ENCODE data around the gene SGK1.
"Not testable (repeated sequence)": the region's sequence is repeated elsewhere in the genome, so short reads cannot be mapped to it uniquely, and the experiment has no call there.

SGK1 gene

DNA sequence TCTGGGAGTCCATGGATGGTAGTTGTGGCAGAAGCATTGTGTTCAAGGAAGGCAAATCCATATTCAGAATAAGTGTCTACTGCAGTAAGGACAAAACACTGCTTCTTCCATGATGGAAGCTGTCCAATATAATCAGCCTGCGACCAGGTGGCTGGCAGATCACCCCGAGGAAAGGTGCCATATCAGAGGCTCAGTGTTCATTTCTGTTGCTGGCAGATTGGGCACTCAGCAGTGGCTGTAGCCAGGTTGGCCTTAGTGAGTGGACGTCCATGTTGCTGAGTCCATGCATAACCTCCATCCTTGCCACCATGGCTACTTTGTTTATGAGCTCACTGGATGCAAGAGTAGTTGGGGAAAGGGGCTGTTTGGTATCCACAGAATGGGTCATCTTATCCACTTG lies 130.2 kb downstream of the SGK1 start:
- no peak for TF ChIP-seq POLR2A (IDR thresholded peaks at IDR 0.05; ENCODE audit: low read depth, low read length)
- no peak for TF ChIP-seq POLR2AphosphoS5 (IDR thresholded peaks at IDR 0.05; ENCODE audit: low read depth, low read length)
- TF ChIP-seq TAF1 (IDR thresholded peaks at IDR 0.05; ENCODE audit: borderline replicate concordance, low read depth, low read length), result no peak
- FAIRE-seq (no peak), DNase-seq (ENCODE audit: insufficient read length) (no peak)

DNA sequence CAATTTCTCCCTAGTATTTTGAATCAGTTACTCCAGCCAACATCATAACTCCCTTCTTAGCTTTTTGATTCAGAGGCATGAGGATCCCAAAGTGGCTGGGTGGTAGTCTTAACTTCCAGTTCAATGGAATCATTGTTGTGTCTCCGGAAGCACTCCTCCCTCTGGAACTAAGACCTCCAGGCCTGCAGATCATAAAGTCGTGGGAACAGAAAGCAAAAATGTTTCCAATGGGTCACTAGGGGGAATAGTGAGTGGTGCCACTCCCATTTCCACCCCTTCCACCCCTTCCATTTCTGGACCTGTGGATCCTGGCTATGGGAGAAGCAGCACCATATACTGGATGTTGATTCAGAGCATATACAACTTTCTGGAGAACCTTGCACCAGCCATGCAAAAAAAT lies 130.8 kb downstream of the SGK1 start:
- no peak for FAIRE-seq
- no peak for TF ChIP-seq POLR2A (IDR thresholded peaks at IDR 0.05; ENCODE audit: low read depth, low read length)
- TF ChIP-seq POLR2AphosphoS5 (IDR thresholded peaks at IDR 0.05; ENCODE audit: low read depth, low read length), result no peak
- no peak for TF ChIP-seq TAF1 (IDR thresholded peaks at IDR 0.05; ENCODE audit: borderline replicate concordance, low read depth, low read length)
- no peak for DNase-seq (ENCODE audit: insufficient read length)

DNA sequence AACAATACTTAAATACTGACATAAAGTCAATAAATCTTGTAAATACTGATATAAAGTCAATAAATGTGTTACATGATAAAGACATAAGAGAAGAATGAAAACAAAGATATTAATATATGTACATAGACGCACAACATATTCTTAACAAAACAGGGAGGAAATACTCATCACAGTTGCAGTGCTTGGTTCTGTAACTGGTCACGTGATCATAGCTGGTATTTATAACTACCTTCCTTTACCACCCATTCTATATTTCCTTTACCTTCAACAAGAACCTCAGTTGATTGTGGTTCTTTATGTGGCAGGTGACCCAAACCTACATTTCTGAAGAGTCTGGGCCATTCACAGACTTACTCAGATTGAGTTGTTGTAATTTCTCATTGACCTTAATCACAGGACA lies 131.6 kb downstream of the SGK1 start:
- no peak for FAIRE-seq
- no peak for DNase-seq (ENCODE audit: insufficient read length)
- TF ChIP-seq POLR2AphosphoS5 (IDR thresholded peaks at IDR 0.05; ENCODE audit: low read depth, low read length) (no peak), POLR2A (IDR thresholded peaks at IDR 0.05; ENCODE audit: low read depth, low read length) (no peak), TAF1 (IDR thresholded peaks at IDR 0.05; ENCODE audit: borderline replicate concordance, low read depth, low read length) (no peak)

DNA sequence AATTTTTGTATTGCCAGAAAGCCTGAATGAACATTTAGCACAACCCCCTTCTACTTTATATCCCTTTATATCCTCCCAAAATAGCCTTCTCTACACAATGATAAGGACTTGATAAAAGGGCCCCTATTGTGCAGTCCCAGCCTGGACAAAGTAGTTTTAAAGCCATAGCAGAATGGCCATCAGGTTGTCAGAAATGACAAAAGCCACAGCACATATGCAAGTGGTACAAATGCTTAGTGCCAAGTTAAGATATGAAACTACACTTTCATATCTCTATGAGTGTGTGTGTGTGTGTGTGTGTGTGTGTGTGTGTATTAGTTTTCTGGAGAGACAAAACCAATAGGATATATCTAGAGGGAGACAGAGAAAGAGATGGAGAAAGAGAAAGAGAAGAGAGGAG lies 132.6 kb downstream of the SGK1 start:
- no peak for TF ChIP-seq POLR2A (IDR thresholded peaks at IDR 0.05; ENCODE audit: low read depth, low read length)
- TF ChIP-seq TAF1 (IDR thresholded peaks at IDR 0.05; ENCODE audit: borderline replicate concordance, low read depth, low read length), result no peak
- TF ChIP-seq POLR2AphosphoS5 (IDR thresholded peaks at IDR 0.05; ENCODE audit: low read depth, low read length), result no peak
- DNase-seq (ENCODE audit: insufficient read length), result no peak
- no peak for FAIRE-seq

DNA sequence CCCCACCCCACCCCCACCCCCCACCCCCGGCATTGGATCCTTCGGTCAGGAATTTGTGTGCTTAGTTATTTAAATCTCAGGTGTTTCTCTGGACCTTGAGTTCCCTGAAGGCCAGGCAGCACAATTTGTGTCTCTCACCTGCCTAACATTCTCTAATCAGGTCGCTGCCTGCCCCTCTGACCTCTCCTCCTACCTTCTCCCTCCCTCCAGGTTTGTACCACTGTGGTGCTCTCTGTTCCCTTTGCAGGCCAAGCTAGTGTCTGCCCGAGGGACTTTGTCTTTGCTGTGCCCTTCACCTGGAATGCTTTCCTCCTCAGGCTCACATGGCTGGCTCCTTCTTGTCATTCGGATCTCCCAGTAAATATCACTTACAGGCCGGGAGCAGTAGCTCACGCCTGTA lies 134.1 kb downstream of the SGK1 start:
- no peak for TF ChIP-seq TAF1 (IDR thresholded peaks at IDR 0.05; ENCODE audit: borderline replicate concordance, low read depth, low read length)
- FAIRE-seq (no peak), DNase-seq (ENCODE audit: insufficient read length) (no peak)

DNA sequence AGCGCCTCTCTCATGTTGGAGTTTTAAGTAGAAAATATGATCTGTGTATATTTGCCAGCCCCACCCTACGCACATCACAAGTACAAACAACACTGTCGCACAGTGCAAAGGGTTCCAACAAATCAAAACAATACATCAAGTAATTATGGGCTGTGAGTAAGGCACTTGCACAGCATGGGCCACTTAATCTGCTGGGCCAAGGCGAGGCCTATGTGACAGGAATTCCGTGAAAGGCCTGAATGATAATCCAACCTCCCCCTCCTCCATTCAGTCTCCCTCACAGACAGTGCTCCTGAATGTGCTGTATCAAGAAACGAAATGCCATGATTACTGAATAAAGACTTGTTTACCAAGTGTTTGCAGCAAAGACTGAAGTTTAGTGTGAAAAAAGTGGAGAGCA lies 135.4 kb downstream of the SGK1 start:
- no peak for DNase-seq (ENCODE audit: insufficient read length)
- FAIRE-seq, result no peak
- TF ChIP-seq POLR2AphosphoS5 (IDR thresholded peaks at IDR 0.05; ENCODE audit: low read depth, low read length), result no peak
- no peak for TF ChIP-seq POLR2A (IDR thresholded peaks at IDR 0.05; ENCODE audit: low read depth, low read length)
- no peak for TF ChIP-seq TAF1 (IDR thresholded peaks at IDR 0.05; ENCODE audit: borderline replicate concordance, low read depth, low read length)

DNA sequence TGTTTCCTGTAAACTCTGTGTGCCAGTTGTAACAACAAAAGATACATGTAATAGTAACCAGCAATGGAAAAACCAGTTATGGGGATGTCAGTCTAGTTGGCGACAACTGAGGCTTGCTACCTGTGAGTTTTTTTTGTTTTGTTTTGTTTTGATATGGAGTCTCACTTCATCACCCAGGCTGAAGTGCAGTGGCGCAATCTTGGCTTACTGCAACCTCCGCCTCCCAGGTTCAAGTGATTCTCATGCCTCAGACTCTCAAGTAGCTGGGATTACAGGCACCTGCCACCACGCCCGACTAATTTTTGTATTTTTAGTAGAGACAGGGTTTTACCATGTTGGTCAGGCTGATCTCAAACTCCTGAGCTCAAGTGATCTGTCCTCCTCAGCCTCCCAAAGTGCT lies 136.2 kb downstream of the SGK1 start:
- not testable (repeated sequence) for FAIRE-seq; DNase-seq (ENCODE audit: insufficient read length)

DNA sequence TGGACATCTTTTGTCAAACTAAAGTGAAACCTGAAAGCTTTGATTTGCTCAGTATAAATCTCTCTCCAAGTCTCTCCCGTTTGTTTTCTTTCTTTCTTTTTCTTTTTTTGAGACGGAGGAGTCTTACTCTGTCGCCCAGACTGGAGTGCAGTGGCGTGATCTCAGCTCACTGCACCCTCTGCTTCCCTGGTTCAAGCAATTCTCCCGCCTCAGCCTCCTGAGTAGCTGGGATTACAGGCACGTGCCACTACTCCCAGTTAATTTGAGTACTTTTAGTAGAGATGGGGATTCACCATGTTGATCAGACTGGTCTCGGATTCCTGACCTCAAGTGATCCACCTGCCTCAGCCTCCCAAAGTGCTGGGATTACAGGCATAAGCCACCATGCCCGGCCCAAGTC lies 136.7 kb downstream of the SGK1 start:
- FAIRE-seq; DNase-seq (ENCODE audit: insufficient read length): not testable (repeated sequence)

DNA sequence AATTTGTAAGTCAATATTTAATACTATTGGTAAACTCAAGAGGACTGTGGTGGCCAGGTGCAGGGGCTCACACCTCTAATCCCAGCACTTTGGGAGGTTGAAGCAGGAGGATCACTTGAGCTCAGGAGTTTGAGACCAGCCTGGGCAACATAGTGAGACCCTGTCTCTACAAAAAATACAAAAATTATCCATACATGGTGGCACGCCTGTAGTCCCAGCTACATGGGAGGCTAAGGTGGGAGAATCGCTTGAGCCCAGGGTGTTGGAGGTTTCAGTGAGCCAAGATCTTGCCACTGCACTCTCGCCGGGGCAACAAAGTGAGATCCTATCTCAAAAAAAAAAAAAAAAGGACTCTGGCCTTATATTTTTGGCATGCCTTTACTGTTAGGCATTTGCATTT lies 137.4 kb downstream of the SGK1 start:
- not testable (repeated sequence) for FAIRE-seq; DNase-seq (ENCODE audit: insufficient read length)

DNA sequence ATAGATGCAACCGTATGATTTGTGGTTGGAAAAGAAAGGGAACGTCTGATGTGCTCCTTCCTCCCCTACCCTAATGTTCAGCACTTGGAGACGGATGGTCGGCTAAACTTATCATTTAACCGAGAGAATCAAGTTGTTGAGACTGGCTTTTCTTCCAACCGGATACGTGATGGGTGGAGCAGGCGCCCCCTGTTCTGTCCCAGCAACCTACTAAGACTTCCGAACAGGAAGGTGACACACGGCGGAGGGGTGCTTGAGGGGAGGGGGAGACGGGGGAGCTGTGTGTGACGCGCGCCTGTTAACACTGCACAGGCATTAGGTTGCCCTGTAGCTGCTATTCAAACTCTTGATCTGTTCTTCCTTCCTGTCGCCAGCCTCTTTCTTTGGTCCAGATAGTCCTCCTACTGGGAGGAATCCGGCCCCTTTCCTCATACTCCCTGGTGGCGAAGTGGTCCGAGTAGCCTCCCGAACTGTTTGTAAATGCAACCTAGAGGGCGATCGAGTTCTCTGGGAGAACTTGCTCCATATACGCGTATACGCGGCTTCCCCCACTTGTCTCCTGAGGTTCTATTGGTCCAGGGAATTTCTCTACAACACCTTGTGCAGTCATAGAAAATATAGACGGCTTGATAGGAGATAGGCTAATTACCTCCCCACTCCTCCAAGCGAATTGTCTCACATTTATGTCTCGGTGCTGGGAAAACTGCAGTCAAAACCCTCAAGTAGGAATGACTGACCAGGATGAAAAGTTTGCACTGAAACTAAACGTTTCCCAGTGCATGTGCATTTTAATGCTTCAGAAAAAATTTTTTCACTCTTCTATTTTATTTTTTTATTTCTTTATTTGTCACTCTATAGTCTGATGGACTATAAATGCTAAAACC lies 139.5 kb downstream of the SGK1 start:
- FAIRE-seq (peak; percentile 82), DNase-seq (ENCODE audit: insufficient read length) (peak; percentile 22)

DNA sequence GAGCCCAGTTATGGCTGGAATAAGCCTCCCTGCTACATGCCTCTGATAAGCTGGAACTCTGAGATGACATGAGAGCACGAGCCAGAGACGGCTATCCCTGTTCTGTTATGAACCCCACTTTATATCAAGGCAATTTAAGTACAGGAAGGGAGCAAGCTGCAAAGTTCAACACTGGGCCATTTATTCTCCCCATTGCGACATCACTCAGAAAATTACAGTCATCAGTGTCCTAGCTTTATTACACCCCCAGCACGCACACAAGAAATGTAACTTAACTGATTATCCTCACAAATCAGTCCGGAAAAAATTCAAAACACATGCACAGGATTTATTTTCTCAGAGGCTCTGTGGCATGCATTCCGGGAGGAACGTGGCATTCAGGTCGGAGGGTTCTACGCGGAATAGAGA lies 140.2 kb downstream of the SGK1 start:
- TF ChIP-seq TAF1 (IDR thresholded peaks at IDR 0.05; ENCODE audit: borderline replicate concordance, low read depth, low read length) (no peak), POLR2AphosphoS5 (IDR thresholded peaks at IDR 0.05; ENCODE audit: low read depth, low read length) (no peak), POLR2A (IDR thresholded peaks at IDR 0.05; ENCODE audit: low read depth, low read length) (no peak)
- no peak for DNase-seq (ENCODE audit: insufficient read length)
- FAIRE-seq, result no peak

More for the DNA sequence above, 139.5 kb downstream of the SGK1 start:
- TF ChIP-seq POLR2A (IDR thresholded peaks at IDR 0.05; ENCODE audit: low read depth, low read length) (no peak), POLR2AphosphoS5 (IDR thresholded peaks at IDR 0.05; ENCODE audit: low read depth, low read length) (no peak), TAF1 (IDR thresholded peaks at IDR 0.05; ENCODE audit: borderline replicate concordance, low read depth, low read length) (no peak)

DNA sequence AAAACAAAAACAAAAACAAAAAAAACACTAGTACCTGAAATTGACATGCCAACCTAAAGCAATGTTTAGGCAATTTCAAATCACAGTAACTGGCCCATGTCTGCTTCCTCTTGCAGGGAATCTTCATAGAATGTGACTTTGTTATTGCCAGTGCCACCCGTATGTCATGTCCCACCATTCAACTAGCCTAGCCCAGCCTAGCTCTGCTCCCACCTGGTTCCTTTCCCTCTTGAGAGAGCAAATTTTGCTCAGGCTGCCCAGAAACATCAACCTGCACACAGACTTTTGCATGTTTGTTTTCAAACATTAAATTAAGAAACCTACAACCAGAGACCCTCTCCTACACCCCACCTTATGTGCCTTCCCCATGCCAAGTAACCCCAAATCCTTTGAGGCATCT lies 140.7 kb downstream of the SGK1 start:
- TF ChIP-seq TAF1 (IDR thresholded peaks at IDR 0.05; ENCODE audit: borderline replicate concordance, low read depth, low read length), result no peak
- TF ChIP-seq POLR2A (IDR thresholded peaks at IDR 0.05; ENCODE audit: low read depth, low read length), result no peak
- no peak for TF ChIP-seq POLR2AphosphoS5 (IDR thresholded peaks at IDR 0.05; ENCODE audit: low read depth, low read length)
- no peak for FAIRE-seq
- no peak for DNase-seq (ENCODE audit: insufficient read length)

Data from GM12892 (cell line).